Measurements from ENCODE around the gene HIPK2.

Gene HIPK2

DNA sequence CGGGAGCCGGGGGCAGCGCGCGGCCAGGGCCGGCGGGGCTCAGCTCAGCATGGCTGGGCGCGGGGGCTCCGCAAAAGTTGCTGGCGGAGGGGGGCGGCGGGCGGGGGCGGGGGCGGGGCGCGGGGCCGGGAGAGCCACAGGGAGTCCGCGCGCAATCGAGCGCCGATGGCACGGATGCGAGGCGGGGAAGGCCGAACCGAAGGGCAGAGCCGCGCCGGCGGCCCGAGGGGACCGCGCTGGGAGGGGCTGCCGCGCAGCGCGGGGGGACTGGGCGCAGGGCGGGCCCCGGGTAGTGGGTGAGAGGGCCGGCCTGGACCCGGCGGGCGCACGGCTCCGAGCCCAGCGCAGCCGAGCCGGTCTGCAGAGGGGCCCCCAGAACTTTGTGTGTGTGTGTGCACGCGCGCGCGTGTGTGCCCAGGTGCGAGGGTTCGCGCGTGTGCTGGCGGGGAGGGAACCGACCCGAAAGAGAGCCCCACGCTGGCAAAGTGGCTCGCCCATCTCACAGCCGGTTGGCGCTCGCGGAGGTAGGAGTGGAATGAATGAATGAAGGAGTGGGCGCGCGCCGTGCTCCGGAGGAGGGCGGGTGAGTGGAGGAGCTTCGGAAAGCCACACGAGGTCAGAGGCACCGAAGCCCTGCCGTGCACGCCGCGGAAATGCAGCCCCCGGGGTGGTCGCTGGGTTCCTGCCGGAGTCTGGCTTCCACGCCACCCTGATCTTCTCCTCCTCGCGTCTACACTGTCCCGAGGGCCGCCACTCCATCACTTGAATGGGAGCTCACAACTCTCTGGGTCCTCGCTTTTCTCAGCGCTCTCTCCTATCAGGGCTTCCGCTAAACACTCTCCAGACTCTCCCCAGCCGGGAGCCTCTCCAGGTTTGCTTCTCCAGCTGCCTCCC, at the start of gene HIPK2:
Gene HIPK2, minus strand, starts transcription at position 51 of the 894 bp plus-strand sequence. CDS start 375 bp downstream, outside the sequence.
- peak; percentile 52 to 55 for DNase-seq (ENCODE audit: low read depth in 2 of 2)

DNA sequence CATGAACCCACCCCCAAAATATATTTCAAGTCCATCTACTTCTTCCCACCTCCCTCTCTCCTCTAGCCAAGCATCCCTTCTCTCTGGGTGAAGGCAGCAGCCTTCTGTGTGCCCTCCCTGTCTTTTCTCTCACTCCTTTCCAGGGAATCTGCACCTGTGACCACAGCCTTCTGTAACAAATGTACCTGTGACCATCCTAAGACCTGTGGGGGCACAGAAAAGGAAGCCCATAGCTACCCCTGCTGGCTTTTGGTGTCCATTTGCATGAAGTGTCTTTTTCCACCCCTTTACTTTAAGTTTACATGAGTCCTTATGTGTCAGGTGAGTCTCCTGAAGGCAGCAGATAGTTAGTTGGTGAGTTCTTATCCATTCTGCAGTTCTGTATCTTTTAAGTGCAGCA, 49.2 kb upstream of the HIPK2 start:
- no peak for DNase-seq (ENCODE audit: low read depth in 2 of 2)

DNA sequence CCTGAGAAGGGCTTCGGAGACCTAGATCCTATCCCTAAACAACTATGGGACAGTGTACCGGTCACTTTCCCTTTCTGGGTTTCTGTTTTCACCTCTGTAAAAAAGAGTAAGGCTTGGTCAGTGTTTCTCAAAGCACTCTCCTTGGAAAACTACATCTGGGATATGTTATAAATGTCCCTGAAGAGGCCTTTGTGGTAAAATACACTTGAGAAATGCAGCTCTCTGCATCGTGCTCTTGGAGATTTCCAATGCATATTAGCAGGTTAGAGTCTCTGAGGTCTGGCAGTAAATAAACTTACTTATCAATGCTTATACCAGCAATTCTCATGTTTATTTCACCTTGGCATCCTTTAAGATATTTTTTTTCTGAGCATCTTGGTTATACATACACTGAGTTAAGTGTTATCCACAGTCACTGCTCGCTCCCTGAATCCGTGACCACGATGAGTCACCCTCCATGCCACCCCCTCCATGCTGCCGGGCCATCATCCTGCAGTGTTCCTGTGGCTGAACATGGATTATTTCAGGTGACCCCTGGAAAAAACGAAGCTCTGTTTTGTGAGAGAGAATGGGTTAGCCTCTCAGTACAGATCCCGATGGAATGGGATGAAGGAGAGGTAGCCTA, 48.0 kb upstream of the HIPK2 start:
- no peak for DNase-seq (ENCODE audit: low read depth in 2 of 2)

DNA sequence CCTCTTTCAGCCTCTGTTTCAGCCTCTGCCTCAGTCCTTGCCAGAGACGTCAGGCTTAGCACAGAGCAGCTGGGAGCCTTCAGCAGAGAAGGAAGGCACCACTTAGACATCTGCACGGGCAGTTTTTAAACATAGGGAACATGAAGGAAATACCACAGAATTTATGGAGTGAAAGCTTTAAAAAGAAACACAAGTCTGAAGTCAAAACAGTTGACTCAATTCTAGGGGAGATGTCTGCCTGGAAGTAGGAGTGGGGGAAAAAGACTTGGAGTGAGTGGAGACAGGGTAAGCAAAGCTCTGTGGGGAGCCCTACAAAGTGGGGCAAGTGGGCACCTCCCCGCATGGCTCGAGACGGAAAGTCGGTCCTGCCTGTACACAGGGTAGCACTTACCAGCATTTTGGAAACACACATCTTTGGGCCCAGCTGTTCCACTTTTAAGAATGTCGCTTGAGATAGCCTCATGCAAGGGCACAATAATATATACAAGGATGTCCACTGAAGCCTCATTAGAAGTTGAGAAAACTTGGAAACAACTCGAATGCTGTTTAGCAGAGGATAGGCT, 46.2 kb upstream of the HIPK2 start:
- DNase-seq (ENCODE audit: low read depth in 2 of 2) = no peak

DNA sequence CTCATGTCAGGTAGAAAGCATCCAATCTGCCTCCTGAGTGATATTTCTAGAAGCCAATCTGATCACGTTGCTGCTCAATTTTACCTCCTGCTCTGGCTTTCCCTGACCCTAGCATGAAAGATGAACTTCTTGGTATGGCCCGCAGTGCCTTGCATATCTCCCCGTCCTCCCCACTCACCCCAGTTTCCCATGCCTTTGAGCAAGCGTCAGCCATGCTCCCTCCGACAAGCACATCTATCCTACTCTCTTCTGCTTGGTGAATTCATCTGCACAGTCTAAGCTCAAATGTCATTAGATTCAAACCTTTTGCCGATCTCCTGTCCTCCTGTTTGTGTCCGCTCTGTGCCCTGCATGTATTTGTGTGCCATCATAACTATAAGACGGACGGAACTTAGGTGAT, 45.1 kb upstream of the HIPK2 start:
- no peak for DNase-seq (ENCODE audit: low read depth in 2 of 2)

DNA sequence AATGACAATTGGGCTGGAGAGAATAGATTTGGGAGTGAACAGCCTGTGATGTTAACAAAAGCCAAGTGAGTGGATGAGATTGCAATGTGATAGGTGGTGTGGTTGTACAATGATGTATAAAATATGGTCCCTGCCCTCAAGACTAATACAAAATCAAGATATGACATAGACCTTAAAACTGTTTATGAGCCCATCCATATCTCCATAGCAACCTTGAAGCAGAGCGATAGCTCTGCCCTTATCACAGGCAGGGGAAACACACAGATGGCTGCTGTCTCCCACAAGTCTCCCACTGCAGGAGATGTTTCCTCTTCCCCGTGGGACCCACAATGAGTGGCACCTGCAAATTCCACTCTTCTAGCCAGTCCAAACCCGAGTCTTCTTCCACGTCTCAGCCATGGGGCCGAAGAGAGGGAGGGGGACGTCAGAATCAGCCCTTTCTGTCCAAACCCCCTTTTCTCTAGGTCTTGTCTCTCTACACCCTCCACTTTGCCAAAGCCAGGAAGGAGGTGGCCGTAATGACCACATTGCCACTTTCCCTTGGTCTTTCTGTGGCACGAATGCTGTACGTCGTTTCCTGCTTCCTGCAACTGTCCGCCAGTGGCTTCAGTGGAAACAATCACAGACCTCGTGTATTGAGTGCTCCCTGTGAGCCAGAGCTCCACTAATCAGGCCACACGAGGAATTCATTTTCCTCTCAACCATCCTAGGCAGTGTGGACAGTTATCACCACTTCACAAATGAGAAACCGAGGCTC, 43.7 kb upstream of the HIPK2 start:
- no peak for DNase-seq (ENCODE audit: low read depth in 2 of 2)

DNA sequence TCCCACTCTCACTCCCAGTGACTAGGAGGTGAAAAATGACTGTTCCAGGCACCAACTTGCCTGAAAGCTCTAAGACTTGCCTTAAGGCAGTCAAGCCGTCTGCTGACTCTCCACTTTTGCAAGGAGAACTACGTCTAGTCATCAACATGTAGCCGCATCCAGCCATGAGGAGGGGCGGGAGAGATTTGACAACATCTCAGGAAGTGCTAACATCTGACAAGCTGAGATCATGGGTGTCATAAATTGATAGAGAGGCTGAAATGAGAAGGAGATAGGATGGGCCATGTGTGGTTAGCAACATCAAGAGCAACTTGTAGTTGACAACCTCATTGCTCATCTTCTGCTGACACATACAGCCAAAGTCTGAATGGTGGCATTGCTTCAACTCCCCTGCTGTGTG, 42.3 kb upstream of the HIPK2 start:
- DNase-seq (ENCODE audit: low read depth in 2 of 2) = no peak

DNA sequence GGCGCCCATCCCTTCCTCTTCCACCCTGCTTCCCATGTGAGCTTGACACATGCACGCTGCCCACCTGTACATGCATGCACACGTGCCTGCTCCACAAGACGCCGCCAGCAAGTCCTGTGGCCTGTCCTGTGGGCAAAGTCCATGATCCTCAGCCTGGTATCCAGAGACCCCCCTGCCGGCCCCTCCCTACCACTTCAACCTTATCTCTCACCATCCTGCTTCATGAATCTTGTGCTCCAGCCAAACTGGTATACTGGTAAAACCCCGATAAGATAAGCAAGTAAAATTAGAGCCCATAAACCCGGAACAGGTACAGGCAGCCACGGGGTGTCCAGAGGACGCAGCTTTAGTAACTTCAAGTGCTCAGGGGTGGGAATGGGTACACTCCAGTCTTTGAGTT, 39.5 kb upstream of the HIPK2 start:
- DNase-seq (ENCODE audit: low read depth in 2 of 2) = no peak

DNA sequence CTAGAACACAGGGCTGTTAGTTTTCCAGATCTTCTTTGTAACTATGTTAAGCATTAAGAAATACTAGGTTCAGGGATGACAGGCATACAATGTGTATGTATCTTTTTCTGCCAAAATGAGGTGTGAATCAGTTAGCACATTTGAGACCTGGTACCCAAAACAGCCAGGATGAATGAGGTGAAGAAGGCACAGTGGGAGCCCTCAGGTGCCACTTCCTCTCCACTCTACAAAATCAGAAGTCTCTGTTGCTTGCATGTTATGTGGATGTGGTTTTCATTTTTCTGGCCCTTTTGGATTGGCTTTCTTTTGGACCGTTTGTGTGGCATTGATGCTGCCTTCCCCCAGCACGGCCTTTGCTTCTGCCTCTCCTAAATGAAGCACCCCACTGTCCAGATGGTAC, 35.9 kb upstream of the HIPK2 start:
- no peak for DNase-seq (ENCODE audit: low read depth in 2 of 2)

DNA sequence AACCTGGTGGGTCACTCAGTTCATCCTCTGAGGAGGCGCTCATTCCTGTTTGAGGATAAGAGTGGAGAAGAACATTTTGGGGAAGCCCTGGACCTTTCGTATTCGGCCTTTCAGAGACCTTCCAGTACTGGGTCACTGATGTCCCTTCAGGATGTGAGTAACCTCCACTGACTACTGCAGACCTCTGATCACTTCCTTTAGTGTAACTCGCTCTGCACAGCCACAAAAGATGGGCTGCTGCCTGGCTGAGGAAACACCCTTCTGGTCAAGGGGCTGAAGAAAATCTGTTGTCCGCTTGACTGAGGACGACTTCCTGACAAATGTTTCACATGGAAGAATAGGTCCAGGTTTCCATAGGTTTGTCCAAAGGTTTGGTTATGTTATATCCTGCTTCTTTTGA, 35.4 kb upstream of the HIPK2 start:
- no peak for DNase-seq (ENCODE audit: low read depth in 2 of 2)

DNA sequence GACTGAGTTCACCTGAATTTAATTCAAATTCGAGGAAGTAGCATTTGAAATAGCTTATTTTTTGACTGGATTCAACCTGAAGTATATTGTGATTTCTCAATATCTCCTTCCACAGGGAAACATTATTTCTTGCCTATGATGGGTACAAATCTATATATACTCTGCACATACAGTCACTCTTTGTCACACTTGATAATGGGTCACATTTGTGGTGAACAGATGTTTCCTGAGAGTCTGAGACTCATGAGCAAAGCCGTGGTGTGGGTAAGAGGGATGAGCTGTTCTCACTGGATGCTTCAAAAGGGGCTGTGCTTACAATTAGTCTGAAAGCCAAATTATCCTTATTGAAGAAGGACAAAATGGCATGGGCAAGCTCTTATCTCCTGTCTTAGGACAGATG, 33.3 kb upstream of the HIPK2 start:
- no peak for DNase-seq (ENCODE audit: low read depth in 2 of 2)

DNA sequence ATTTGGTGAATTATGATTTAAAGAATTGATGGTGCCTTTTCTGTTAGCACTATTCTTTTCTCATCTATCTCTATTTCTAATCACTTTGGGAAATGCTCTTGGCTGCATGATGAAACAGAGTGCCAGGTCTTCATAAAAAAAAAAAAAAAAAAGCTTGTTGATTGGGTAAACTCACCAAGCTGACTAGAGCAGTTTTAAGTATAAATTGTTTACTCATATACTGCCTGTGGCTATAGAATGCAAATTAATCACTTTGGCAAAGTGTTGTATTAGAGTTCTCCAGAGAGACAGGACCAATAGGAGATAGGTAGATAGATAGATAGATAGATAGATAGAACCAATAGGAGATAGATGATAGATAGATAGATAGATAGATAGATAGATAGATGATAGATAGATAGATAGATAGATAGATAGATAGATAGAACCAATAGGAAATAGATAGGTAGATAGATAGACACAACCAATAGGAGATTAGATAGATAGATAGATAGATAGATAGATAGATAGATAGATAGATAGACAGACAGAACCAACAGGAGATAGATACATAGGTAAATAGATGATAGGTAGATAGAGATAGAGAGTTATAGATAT, 31.1 kb upstream of the HIPK2 start:
- DNase-seq (ENCODE audit: low read depth in 2 of 2) = no peak

DNA sequence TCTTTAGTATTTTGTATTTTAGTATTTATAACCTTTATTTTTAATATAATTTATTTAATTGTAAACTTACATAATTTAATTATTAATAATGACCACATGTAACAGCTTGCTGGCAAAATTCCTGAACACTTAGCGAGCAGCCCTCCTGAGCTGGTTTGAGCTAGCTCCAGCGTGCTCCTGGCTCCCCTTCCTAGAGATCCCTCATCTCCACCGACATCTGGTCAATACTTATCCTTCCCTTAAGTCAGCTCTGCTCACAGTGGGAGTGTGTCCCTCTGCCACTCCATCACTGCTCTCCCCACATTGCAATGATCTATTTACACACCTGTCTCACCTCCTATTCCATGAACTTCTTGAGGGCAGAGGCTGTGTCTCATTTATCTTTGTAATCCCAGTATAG, 30.6 kb upstream of the HIPK2 start:
- DNase-seq (ENCODE audit: low read depth in 2 of 2) = no peak

DNA sequence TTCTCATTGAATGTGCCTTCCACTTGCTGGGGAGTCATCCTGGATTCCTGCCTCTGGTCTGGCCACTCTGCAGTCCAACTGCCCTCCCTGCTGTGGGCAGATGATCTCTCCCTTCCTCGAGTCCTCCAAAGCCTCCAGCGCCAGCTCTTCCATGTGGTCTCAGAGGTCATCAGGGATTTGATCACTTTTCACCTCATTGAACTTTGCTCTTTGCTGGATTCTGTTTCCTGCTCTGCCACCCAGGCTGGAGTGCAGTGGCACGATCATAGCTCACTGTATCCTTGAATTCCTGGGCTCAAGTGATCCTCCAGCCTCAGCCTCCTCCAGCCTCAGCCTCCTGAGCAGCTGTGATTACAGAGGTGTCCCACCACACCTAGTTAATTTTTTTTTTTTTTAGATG, 29.2 kb upstream of the HIPK2 start:
- no peak for DNase-seq (ENCODE audit: low read depth in 2 of 2)

DNA sequence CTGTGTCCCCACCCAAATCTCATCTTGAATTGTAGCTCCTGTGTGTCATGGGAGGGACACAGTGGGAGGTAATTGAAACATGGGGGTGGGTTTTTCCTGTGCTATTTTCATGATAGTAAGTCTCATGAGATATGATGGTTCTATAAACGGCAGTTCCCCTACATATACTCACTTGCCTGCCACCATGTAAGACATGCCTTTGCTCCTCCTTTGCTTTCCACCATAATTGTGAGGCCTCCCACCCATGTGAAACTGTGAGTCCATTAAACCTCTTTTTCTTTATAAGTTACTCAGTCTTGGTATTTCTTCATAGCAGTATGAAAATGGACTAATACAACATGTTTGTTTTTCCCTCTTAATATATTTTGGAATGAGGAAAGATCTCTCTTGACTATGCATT, 26.8 kb upstream of the HIPK2 start:
- DNase-seq (ENCODE audit: low read depth in 2 of 2) = no peak

DNA sequence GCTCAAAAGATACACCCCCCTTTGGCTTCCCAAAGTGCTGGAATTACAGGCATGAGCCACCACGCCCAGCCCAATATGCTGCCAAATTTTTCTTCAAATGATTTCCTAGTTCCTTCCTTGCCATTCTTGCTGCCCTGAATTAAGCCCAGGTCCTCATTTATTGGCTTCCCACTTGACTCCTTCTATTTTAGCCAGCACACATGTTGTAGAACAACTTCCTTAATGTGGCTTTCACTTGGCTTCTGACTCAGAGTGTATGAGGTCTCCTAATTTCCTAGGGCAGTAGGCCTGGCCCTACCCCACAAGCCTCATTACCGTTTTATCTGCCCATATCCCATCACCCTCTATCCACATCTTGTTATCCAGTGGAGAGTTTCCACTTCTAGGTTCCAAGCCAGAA, 21.8 kb upstream of the HIPK2 start:
- no peak for DNase-seq (ENCODE audit: low read depth in 2 of 2)

DNA sequence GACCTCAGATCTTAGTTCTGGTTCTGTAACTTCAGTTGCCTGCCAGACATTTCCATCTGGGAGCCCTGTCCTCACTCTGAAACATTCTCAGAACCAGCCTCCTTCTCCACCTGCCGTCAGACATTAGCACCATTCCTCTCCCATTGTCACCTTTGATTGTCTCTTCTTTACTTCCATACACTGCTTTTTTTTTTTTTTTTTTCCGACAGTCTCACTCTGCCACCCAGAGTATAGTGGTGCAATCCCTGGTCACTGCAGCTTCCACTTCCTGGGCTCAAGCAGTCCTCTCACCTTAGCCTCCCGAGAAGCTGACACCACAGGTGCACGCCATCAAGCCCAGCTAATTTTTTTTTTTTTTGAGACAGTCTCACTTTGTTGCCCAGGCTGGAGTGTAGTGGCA, 21.1 kb upstream of the HIPK2 start:
- DNase-seq (ENCODE audit: low read depth in 2 of 2) = no peak

DNA sequence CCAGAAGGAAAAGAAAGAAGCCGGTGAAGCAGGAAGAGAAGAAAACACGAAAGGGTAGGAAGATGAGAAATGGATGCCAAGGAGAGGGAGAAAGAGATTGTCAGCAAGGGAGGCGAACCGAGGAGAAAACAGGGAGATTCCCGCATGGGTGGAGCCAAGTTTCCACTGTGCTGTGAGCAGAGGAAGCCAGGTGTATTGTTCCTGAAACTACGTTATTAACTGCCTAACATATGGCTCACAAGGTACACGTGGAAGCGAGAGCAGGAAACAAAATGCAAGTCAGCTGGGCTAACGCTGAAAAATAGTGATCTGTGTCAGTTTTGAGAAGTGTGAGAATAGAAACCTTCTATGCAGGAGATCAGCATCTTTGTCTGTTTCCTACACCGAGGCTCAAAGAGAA, 20.4 kb upstream of the HIPK2 start:
- DNase-seq (ENCODE audit: low read depth in 2 of 2) = no peak

DNA sequence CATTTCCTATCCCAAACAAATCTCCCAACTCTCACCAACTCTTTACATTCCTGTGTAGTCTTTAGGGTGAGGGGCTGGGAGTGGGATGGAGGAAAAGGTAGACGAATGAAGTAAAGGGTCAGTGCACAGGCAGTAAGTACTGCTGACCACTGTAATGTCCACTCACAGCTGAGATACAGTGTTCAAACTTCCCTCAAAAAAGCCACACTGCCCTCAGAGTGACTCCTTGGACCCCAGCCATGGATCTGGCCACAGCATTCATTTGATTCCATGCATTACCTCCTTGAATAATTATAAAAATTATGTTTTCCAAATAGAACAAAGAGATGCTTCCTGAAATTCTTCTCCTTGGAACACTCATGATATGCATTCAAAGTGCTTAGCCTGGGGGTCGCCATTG, 19.8 kb upstream of the HIPK2 start:
- no peak for DNase-seq (ENCODE audit: low read depth in 2 of 2)

DNA sequence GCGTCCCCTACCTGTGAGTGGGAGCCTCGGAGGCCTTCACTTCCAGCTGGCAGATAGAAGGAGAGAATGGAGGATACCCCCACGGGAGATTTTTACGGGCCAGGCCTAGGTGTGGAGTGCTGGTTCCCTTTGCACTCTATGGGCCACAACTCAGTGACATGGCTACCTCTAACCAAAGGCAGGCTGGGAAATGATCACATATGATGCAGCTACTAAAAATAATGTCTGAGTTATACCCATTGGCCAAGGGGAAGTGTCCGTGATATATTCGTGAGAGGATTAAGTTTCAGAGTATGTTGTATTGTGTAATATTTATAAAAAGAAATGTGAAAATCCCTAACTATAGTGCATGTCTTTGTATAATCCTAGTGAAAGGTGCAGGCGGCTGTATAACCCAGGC, 13.5 kb upstream of the HIPK2 start:
- DNase-seq (ENCODE audit: low read depth in 2 of 2) = no peak

DNA sequence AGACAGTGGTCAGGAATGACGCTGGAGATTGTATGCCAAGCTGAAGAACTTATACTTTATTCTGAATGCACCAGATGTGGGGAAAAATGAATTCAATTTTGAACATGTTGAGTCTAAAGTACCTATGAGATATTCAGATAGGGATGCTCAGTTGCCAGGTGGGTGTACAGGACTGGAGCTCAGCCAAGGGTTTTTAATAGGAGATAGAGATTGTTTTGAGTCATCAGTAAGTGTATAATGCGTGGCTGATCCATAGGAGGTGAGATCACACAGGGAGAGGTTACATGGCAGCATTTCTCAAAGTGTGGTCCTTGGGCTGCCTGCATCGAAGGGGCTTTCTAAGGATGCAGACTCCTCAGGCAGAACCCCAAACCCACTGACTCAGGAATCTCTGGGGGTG, 6.8 kb upstream of the HIPK2 start:
- DNase-seq (ENCODE audit: low read depth in 2 of 2) = no peak
